ENCODE measurements around the gene KRT6A. TPM values are rescaled to one million over a fixed set of nuclear protein-coding genes. Genes with fewer than 3 reads are reported as not detected.

KRT6A gene
- total RNA-seq, 2 donors from 2014 or later = 5.9 to 13.6 TPM

DNA sequence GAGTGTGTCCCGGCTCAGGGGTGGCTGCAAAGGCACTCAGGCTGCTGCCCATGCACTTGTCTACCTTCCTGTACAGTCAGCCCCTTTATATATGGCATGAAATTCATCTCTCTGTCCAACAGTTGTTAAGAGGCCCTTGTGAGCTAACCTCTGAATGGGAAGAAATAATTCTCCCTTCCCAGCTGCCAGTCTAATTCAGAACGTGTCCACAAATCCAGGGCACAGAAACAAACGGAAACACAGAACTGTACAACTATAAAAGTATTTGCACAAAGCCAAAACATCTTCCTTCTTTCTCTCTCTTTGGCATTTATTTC is 26.3 kb upstream of the KRT6A start:
- TF ChIP-seq, protein P1, sequence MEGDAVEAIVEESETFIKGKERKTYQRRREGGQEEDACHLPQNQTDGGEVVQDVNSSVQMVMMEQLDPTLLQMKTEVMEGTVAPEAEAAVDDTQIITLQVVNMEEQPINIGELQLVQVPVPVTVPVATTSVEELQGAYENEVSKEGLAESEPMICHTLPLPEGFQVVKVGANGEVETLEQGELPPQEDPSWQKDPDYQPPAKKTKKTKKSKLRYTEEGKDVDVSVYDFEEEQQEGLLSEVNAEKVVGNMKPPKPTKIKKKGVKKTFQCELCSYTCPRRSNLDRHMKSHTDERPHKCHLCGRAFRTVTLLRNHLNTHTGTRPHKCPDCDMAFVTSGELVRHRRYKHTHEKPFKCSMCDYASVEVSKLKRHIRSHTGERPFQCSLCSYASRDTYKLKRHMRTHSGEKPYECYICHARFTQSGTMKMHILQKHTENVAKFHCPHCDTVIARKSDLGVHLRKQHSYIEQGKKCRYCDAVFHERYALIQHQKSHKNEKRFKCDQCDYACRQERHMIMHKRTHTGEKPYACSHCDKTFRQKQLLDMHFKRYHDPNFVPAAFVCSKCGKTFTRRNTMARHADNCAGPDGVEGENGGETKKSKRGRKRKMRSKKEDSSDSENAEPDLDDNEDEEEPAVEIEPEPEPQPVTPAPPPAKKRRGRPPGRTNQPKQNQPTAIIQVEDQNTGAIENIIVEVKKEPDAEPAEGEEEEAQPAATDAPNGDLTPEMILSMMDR (IDR thresholded peaks at IDR 0.05) = no peak
- TF ChIP-seq POLR2A (IDR thresholded peaks at IDR 0.05) (no peak), POLR2AphosphoS5 (IDR thresholded peaks at IDR 0.05) (no peak)
- WGBS = 33% methylated on average over 3 of the region's 3 CpGs
- peak overlapping the region; percentile 25 to 39 for H3K4me3 ChIP-seq
- no peaks in the 10 kb centered on the region for H3K9me3 ChIP-seq
- intact Hi-C loops (cut with DNase I) = no loop called here
- no peak for DNase-seq (ENCODE audit: low spot score)
- no peaks in the 10 kb centered on the region for H3K4me1 ChIP-seq (replicated peaks)
- H3K36me3 ChIP-seq = no peaks in the 10 kb centered on the region
- H3K27me3 ChIP-seq (replicated peaks; ENCODE audit: insufficient read depth) = no peaks in the 10 kb centered on the region
- H3K27ac ChIP-seq = peak overlapping the region; percentile 60 to 73

DNA sequence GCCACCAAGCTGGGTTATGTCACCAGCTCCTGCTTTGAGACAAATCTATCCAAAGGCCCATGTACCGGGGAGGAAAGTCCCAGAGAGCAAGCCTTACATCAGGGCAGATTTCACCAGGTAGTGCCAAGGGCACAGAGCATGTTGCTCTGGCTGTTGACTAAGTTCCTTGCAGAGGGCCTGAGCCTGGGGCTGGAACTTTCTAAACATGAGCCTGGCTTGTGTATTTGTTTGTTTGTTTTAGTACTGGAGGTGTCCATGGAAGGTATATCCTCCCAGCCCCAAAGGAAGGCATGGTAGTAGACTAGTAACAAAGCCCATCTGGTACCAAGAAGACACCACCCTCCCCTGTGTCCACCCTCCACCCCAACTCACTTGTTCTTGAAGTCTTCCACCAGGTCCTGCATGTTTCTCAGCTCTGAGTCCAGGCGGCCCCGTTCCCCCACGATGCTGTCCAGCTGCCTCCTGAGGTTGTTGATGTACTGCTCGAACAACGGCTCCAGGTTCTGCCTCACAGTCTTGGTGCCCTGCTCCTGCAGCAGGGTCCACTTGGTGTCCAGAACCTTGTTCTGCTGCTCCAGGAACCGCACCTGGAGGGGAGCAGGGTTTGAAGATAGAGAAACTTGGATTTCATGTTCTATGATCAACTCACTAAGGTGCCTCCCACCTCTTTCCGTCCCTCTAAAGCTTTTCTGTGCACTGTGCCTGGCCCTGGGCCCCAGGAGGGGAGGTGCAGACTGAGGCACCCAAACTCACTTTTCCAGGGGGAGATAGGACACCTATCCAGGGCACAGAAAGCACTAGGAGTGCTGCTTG is 25.7 kb upstream of the KRT6A start:
- no peaks in the 10 kb centered on the region for H3K9me3 ChIP-seq
- H3K4me3 ChIP-seq = peak overlapping the region; percentile 25 to 39
- intact Hi-C loops (cut with DNase I) = no loop called here
- H3K4me1 ChIP-seq (replicated peaks) = no peaks in the 10 kb centered on the region
- H3K27me3 ChIP-seq (replicated peaks; ENCODE audit: insufficient read depth) = no peaks in the 10 kb centered on the region
- WGBS = 37% methylated on average over 8 of the region's 8 CpGs
- no peak for DNase-seq (ENCODE audit: low spot score)
- H3K27ac ChIP-seq = peak overlapping the region; percentile 60 to 73
- H3K36me3 ChIP-seq = no peaks in the 10 kb centered on the region
- TF ChIP-seq POLR2AphosphoS5 (IDR thresholded peaks at IDR 0.05) (no peak), POLR2A (IDR thresholded peaks at IDR 0.05) (no peak)
- TF ChIP-seq, protein P1 (IDR thresholded peaks at IDR 0.05) = no peak

DNA sequence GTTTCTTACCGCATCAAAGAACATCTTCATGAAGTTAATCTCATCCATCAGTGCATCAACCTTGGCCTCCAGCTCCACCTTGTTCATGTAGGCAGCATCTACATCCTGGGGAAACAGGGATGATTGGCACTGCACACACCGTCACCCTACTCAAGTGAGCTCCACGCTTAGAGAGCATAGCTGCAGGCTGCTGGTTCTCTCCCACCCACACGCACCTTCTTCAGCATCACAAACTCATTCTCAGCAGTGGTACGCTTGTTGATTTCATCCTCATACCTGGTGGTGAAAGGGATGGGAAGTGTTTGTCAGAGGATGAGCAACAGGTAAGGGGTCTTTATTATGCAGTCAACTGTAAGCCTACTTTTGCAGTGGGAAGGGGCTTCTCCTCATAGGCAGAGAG is 24.8 kb upstream of the KRT6A start:
- no peaks in the 10 kb centered on the region for H3K9me3 ChIP-seq
- no peaks in the 10 kb centered on the region for H3K4me1 ChIP-seq (replicated peaks)
- DNase-seq (ENCODE audit: low spot score) = no peak
- no peaks in the 10 kb centered on the region for H3K36me3 ChIP-seq
- H3K4me3 ChIP-seq = peak overlapping the region; percentile 25 to 39
- peak overlapping the region; percentile 10 to 73 for H3K27ac ChIP-seq
- TF ChIP-seq, protein P1 (IDR thresholded peaks at IDR 0.05) = no peak
- no peaks in the 10 kb centered on the region for H3K27me3 ChIP-seq (replicated peaks; ENCODE audit: insufficient read depth)
- intact Hi-C loops (cut with DNase I) = no loop called here
- 61% methylated on average over 5 of the region's 5 CpGs for WGBS

DNA sequence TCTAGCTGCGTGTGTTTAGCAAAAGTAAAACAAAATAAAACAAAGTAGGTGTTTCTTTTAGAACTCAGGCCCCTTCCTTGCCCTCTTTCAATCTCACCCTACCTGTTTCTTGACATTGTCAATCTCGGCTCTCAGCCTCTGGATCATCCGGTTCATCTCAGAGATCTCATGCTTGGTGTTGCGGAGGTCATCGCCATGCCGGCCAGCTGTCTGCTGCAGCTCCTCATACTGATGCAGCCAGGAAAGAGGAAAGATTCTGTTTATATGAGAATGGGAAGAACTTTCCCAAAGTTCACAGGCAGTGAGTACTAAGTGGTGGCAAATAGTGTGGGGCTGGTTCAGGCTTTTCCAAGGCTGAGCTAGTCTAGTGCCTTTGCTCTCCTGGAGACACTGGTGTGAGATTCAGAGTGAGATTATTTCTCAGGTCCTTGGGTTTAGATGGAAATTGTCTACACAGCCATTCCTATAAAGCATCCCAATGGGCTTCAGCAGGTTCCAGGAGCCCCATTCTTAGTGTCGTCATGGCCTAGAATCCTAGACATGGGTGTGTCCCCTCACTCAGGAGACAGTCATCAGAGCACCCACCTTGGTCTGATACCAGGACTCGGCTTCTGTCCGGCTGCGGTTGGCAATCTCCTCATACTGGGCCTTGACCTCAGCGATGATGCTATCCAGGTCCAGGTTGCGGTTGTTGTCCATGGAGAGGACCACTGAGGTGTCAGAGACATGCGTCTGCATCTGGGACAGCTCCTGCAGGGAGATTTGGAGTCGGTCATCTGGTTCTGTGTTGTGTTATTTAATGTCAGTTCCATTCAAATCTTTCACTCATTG is 24.2 kb upstream of the KRT6A start:
- intact Hi-C loops (cut with DNase I) = no loop called here
- 80% methylated on average over 14 of the region's 14 CpGs for WGBS
- Histone ChIP-seq H3K4me3 (peak overlapping the region in 1 of 2 donors; percentile 3), H3K36me3 (no peaks in the 10 kb centered on the region), H3K27me3 (replicated peaks; ENCODE audit: insufficient read depth) (no peaks in the 10 kb centered on the region), H3K9me3 (no peaks in the 10 kb centered on the region), H3K4me1 (replicated peaks) (no peaks in the 10 kb centered on the region), H3K27ac (no peak overlapping the region)
- TF ChIP-seq, protein P1 (IDR thresholded peaks at IDR 0.05) = no peak
- TF ChIP-seq POLR2A (IDR thresholded peaks at IDR 0.05) (no peak), POLR2AphosphoS5 (IDR thresholded peaks at IDR 0.05) (no peak)
- DNase-seq (ENCODE audit: low spot score) = no peak

Data from prostate gland (tissue), 2 donors.